MCF 10A (cell line): ENCODE data around the gene POLD4. TPM values are rescaled to one million over a fixed set of nuclear protein-coding genes. Genes with fewer than 3 reads are reported as not detected.

Experiments
- BruUV-seq: library from RNA; stranded (reverse); fragments of 400-500 nt; replicated peaks from 2 replicates; lab custom pipeline; 2021; lab: Mats Ljungman, UMichigan
- CTCF ChIA-PET: fragments of 300-600 bp; sonication (Branson Sonifier 250); formaldehyde crosslinking; extraction: SDS; loops from one replicate; lab custom pipeline; 2021; ENCODE audit warnings: antibody characterized with exemption, inconsistent platforms; lab: Yijun Ruan, JAX
- POLR2A ChIA-PET: fragments of 300-600, 350-650 bp; sonication (Branson Sonifier 250); formaldehyde crosslinking; extraction: SDS; loops from one replicate; lab custom pipeline; 2020; ENCODE audit warnings: antibody characterized with exemption, inconsistent platforms; lab: Yijun Ruan, JAX
- DNase-seq: peaks from one replicate; pipeline ENCODE4 v3.0.0-alpha.2; 2018; ENCODE audit not compliant: unreplicated experiment
- H3K27ac Mint-ChIP-seq: one replicate; pipeline ENCODE4 v1.8.0; 2022; ENCODE audit warnings: mild to moderate bottlenecking, low read depth, mixed read lengths; ENCODE audit not compliant: unreplicated experiment
- H3K27me3 Mint-ChIP-seq: one replicate; pipeline ENCODE4 v1.8.0; 2022; ENCODE audit warnings: mixed read lengths; ENCODE audit not compliant: insufficient read depth, unreplicated experiment
- H3K36me3 Mint-ChIP-seq: one replicate; pipeline ENCODE4 v1.8.0; 2022; ENCODE audit warnings: mild to moderate bottlenecking, moderate library complexity, mixed read lengths; ENCODE audit not compliant: insufficient read depth, unreplicated experiment
- H3K4me1 Mint-ChIP-seq: one replicate; pipeline ENCODE4 v1.8.0; 2022; ENCODE audit warnings: mixed read lengths; ENCODE audit not compliant: insufficient read depth, unreplicated experiment
- H3K4me3 Mint-ChIP-seq: one replicate; pipeline ENCODE4 v1.8.0; 2022; ENCODE audit warnings: mild to moderate bottlenecking, moderate library complexity, mixed read lengths; ENCODE audit not compliant: unreplicated experiment
- H3K9me3 Mint-ChIP-seq: one replicate; pipeline ENCODE4 v1.8.0; 2022; ENCODE audit warnings: mixed read lengths; ENCODE audit not compliant: unreplicated experiment
- intact Hi-C: fragments of 100-400 bp; cut with micrococcal nuclease; formaldehyde crosslinking; loops from 2 replicates; pipeline ENCODE4 v1.14.1; 2022
- total RNA-seq: library from RNA; stranded (reverse); gene quantifications from 2 replicates; pipeline ENCODE4 v1.2.3, GENCODE V29; 2022
- TF ChIP-seq, protein P1 (sequence below): fragments of 200-600 bp; IDR thresholded peaks from one replicate; pipeline ENCODE4 v1.8.0; 2022; ENCODE audit warnings: antibody characterized with exemption, mild to moderate bottlenecking; ENCODE audit not compliant: unreplicated experiment

POLD4 gene
- total RNA-seq, 1 experiment from 2014 or later: 54.8 TPM

DNA sequence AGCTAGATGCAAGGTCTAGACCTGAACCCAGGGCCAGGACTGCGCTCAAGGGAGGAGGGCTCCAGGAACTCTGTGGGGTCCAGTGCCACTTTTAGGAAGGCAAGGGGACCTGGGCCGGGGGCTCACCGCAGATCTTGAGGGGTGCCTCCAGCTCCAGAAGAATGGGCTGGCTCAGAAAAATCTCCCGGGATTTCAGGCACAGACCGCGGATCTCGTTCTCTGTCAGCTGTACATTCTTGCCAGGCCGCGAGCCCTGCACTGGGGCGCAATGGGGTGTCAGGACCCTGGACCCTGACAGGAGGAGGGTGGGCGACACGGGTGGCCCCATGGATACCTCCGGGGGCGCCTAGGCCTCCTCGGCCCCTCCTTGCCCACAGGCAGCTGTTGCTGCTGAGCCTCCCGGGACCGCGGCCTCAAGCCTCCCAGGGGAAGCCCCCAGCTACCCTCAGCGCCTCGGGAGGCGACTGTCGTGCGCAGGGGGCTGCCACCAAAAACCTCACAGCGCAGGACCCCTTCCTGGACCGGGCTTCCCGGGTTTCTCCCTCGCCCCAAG, 47.7 kb upstream of the POLD4 start:
- Mint-ChIP-seq H3K4me3 (peak overlapping the region; percentile 71), H3K27me3 (no peaks in the 10 kb centered on the region), H3K36me3 (peaks cover 30% of the 10 kb centered on the region), H3K4me1 (peaks cover 9% of the 10 kb centered on the region), H3K9me3 (no peaks in the 10 kb centered on the region), H3K27ac (no peak overlapping the region)
- DNase-seq: no peak
- intact Hi-C loops: loop anchor here (1.0 kb wide), 2 partner anchors 68 to 105 kb away; partner anchors contain the start of gene TMEM134
- CTCF ChIA-PET: interaction anchor here (0.5 to 2.0 kb wide), 19 partner anchors 9 to 786 kb away, joined by 3 to 11 read pairs (median 4); partner anchors contain the start of genes GPR152, RAD9A, RPS6KB2 and TMEM134
- TF ChIP-seq, protein P1, sequence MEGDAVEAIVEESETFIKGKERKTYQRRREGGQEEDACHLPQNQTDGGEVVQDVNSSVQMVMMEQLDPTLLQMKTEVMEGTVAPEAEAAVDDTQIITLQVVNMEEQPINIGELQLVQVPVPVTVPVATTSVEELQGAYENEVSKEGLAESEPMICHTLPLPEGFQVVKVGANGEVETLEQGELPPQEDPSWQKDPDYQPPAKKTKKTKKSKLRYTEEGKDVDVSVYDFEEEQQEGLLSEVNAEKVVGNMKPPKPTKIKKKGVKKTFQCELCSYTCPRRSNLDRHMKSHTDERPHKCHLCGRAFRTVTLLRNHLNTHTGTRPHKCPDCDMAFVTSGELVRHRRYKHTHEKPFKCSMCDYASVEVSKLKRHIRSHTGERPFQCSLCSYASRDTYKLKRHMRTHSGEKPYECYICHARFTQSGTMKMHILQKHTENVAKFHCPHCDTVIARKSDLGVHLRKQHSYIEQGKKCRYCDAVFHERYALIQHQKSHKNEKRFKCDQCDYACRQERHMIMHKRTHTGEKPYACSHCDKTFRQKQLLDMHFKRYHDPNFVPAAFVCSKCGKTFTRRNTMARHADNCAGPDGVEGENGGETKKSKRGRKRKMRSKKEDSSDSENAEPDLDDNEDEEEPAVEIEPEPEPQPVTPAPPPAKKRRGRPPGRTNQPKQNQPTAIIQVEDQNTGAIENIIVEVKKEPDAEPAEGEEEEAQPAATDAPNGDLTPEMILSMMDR: no peak
- BruUV-seq: no TSS peak
- POLR2A ChIA-PET: interaction anchor here (0.6 to 3.3 kb wide), 25 partner anchors 10 to 183 kb away, joined by 3 to 61 read pairs (median 4); partner anchors contain the start of genes AIP, ANKRD13D, CDK2AP2 and GSTP1

DNA sequence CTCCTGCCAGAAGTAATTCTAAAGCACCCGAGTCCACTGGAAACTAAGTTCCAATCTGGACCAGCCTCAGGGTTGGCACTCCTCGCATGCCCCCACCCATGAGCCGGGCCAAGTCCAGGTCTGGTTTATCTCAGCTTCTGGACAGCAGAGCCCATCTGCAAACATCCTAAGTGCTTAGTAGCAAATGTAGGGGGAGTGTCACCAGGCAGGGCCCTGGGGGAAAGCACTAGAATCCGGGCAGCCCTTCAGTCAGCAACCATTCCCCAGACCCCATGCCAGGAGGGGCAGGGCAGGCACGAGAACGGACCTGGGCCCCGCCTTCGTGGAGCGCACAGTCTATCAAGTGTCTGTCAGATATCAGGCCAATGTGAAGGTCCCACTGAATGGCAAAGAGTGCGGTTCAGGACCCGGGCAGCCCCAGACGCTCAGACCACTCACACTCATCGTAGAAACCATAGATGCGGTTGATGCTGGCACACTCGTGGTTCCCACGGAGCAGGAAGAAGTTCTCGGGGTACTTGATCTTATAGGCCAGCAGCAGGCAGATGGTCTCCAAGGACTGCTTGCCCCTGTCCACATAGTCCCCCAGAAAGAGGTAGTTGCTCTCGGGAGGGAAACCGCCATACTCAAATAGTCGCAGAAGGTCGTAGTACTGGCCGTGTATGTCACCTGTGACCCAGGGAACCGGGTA, 47.0 kb upstream of the POLD4 start:
- H3K9me3 Mint-ChIP-seq: no peaks in the 10 kb centered on the region
- H3K27ac Mint-ChIP-seq: no peak overlapping the region
- peak overlapping the region; percentile 71 for H3K4me3 Mint-ChIP-seq
- ChIA-PET CTCF (interaction anchor here (0.6 to 2.0 kb wide), 11 partner anchors 8 to 106 kb away, joined by 3 to 11 read pairs (median 4); partner anchors contain the start of genes RAD9A, RPS6KB2 and TMEM134), POLR2A (interaction anchor here (0.6 to 3.3 kb wide), 15 partner anchors 9 to 183 kb away, joined by 3 to 61 read pairs (median 7); partner anchors contain the start of genes AIP, ANKRD13D, CDK2AP2 and GSTP1)
- no peak for DNase-seq
- intact Hi-C loops: no loop called here
- BruUV-seq: no TSS peak
- TF ChIP-seq, protein P1: no peak
- H3K27me3 Mint-ChIP-seq: no peaks in the 10 kb centered on the region
- H3K4me1 Mint-ChIP-seq: peaks cover 9% of the 10 kb centered on the region
- H3K36me3 Mint-ChIP-seq: peaks cover 33% of the 10 kb centered on the region

DNA sequence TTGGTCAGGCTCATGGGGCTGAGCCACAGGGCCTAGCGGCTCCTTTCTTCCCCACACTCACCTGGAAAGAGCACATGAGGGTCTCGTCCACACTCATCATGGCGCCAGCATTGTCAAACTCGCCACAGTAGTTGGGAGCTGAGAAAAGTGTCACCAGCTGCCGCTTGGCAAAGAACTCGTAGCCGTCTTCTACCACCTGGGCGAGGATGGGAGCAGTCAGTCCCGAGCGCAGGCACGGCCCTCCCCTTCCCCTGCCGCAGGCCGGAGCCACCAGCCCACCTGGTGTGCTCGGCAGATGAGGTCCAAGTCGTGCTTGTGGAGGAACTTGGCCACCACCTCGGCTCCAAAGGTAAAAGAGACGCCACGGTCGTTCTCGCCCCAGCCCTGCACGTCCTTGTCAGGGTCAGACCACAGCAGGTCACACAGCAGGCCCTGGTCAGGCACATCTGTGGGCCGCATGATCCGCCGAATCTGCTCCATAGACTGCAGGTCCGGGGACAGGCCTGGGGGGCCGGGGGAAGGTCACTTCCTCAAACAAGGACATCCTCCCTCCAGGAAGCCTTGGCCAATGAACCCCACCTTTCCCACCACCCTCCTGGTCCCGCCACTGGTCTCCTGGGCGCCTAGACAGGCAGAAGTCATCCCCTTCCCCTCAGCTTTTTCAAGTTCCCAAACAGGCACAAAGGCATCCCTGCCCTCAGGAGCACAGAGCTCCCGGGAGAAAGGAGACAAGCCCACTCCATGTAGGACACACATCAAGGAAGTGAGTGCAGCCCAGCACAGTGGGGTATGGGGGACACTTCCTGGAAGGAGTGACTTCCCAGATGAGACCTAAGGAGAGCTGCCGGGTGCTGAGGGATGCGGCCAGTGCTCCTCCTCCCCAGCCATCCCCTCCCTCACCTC, 45.6 kb upstream of the POLD4 start:
- Mint-ChIP-seq H3K27me3 (no peaks in the 10 kb centered on the region), H3K36me3 (peaks cover 34% of the 10 kb centered on the region), H3K27ac (no peak overlapping the region), H3K9me3 (no peaks in the 10 kb centered on the region), H3K4me1 (peaks cover 5% of the 10 kb centered on the region), H3K4me3 (no peak overlapping the region)
- intact Hi-C loops: no loop called here
- ChIA-PET POLR2A (interaction anchor here (1.6 kb wide), 1 partner anchor 184 kb away, joined by 3 read pairs; the partner anchor contains the start of gene GSTP1), CTCF (interaction anchor here (0.6 kb wide), 1 partner anchor 42 kb away, joined by 4 read pairs; no protein-coding TSS in a partner anchor)
- no TSS peak for BruUV-seq
- TF ChIP-seq, protein P1: no peak
- no peak for DNase-seq
